IPS-18a (cell line): Measurements from ENCODE around the gene PRKCQ.
"Not testable (repeated sequence)": the region's sequence is repeated elsewhere in the genome, so short reads cannot be mapped to it uniquely, and the experiment has no call there.

Source experiments
- H3K27ac ChIP-seq: one replicate; pipeline ENCODE4 v1.5.1; 2013; ENCODE audit warnings: low read length
- H3K27me3 ChIP-seq: one replicate; pipeline ENCODE4 v1.6.1; 2013; ENCODE audit warnings: mild to moderate bottlenecking, low read length; ENCODE audit not compliant: control insufficient read depth, insufficient read depth
- H3K36me3 ChIP-seq: one replicate; pipeline ENCODE4 v1.6.1; 2013; ENCODE audit warnings: low read depth, low read length; ENCODE audit not compliant: control insufficient read depth
- H3K4me1 ChIP-seq: one replicate; pipeline ENCODE4 v1.6.1; 2013; ENCODE audit warnings: low read depth, low read length; ENCODE audit not compliant: control insufficient read depth
- H3K4me3 ChIP-seq: one replicate; pipeline ENCODE4 v1.5.1; 2013; ENCODE audit warnings: low read length
- H3K9ac ChIP-seq: one replicate; pipeline ENCODE4 v1.6.1; 2013; ENCODE audit warnings: mild to moderate bottlenecking, low read length, moderate library complexity
- H3K9me3 ChIP-seq: one replicate; pipeline ENCODE4 v1.6.1; 2013; ENCODE audit warnings: low read depth, low read length; ENCODE audit not compliant: control insufficient read depth

PRKCQ gene

DNA sequence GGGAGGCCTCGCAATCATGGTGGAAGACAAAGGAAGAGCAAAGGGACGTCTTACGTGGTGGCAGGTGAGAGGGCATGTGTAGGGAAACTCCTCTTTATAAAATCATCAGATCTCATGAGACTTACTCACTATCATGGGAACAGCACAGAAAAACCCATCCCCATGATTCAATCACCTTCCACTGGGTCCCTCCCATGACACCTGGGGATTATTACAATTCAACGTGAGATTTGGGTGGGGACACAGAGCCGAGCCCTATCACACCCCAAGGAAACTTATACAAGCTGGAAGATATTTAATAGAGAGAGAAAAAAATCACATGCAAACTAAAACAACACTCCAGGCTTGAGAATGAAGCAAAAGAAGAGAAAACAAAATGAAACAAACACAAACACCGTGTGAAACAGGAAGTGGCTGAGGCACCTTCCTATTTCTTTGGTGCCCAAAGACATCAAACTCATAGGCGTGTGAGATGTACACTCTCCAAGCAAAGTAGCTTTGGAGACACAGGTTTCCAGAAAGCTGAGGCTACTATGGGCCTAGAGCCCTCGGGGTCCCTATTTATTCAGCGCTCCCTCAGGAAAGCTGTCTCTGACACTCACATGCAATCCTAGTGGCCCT is 97.2 kb downstream of the PRKCQ start:
- H3K4me3 ChIP-seq, result no peak overlapping the region
- H3K9ac ChIP-seq, result no peak overlapping the region
- no peak overlapping the region for H3K27ac ChIP-seq
- H3K4me1 ChIP-seq, result no peaks in the 10 kb centered on the region
- H3K27me3 ChIP-seq, result no peaks in the 10 kb centered on the region
- H3K9me3 ChIP-seq, result no peaks in the 10 kb centered on the region
- H3K36me3 ChIP-seq, result peaks cover 8% of the 10 kb centered on the region

GRCh38 chr10:6478722-6479121 is 101.4 kb downstream of the PRKCQ start:
- Histone ChIP-seq H3K4me1 (no peaks in the 10 kb centered on the region), H3K27ac (no peak overlapping the region), H3K9me3 (no peaks in the 10 kb centered on the region), H3K9ac (no peak overlapping the region), H3K27me3 (no peaks in the 10 kb centered on the region), H3K4me3 (no peak overlapping the region), H3K36me3 (peaks cover 3% of the 10 kb centered on the region)

DNA sequence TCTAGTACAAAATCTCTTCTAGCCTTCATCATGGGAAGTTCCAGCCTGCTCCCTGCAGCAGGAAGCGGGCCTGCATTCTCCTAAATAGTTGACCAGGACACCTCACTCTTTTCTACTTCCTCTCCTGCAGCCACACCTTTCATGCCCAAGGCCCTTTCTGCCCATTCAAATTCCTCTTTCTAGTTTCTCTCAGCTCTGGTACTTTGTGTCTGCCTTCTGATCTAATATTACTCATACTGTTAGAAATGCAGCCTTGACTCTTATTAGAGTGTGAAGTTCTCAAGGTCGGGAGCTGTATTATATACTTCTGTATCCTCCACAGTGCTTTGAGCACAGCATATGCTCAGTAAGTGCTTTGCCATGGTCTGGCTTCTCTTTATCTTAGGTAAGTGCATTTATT is 103.1 kb downstream of the PRKCQ start:
- no peaks in the 10 kb centered on the region for H3K4me1 ChIP-seq
- no peak overlapping the region for H3K9ac ChIP-seq
- no peak overlapping the region for H3K4me3 ChIP-seq
- no peak overlapping the region for H3K27ac ChIP-seq
- H3K9me3 ChIP-seq, result no peaks in the 10 kb centered on the region
- no peaks in the 10 kb centered on the region for H3K27me3 ChIP-seq
- H3K36me3 ChIP-seq, result peaks cover 3% of the 10 kb centered on the region

DNA sequence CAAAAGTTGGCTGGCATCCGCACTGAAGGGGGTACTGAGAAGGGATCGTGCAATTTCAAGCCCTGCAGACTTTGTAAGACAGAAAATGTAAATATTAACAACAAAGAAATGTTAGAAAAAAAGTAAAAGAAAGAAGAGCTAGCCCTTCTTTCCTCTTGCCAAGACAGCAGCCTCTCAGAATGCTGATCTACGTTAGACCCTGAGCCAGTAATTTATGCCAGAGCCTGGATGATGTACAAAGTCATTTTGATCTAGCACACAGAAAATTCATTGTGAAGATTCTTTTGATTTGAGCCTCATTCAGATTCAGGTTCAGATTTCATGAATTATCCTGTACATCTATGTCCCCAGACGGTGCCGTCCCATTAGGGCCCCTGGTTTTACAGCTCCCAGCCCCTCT is 105.2 kb downstream of the PRKCQ start:
- H3K36me3 ChIP-seq, result peaks cover 3% of the 10 kb centered on the region
- H3K27me3 ChIP-seq, result no peaks in the 10 kb centered on the region
- H3K4me3 ChIP-seq, result no peak overlapping the region
- no peak overlapping the region for H3K27ac ChIP-seq
- H3K4me1 ChIP-seq, result no peaks in the 10 kb centered on the region
- H3K9ac ChIP-seq, result no peak overlapping the region
- H3K9me3 ChIP-seq, result no peaks in the 10 kb centered on the region

- no peak overlapping the region for H3K4me3 ChIP-seq
- H3K4me1 ChIP-seq, result no peaks in the 10 kb centered on the region
- H3K9me3 ChIP-seq, result no peaks in the 10 kb centered on the region
- no peaks in the 10 kb centered on the region for H3K27me3 ChIP-seq
- no peak overlapping the region for H3K27ac ChIP-seq
- H3K36me3 ChIP-seq, result peaks cover 3% of the 10 kb centered on the region
- H3K9ac ChIP-seq, result no peak overlapping the region
Observed at GRCh38 chr10:6473901-6474370, 106.1 kb downstream of the PRKCQ start.

- Histone ChIP-seq H3K9ac (no peak overlapping the region), H3K4me1 (no peaks in the 10 kb centered on the region), H3K27me3 (no peaks in the 10 kb centered on the region), H3K4me3 (no peak overlapping the region), H3K36me3 (peaks cover 3% of the 10 kb centered on the region), H3K9me3 (no peaks in the 10 kb centered on the region), H3K27ac (no peak overlapping the region)
Observed at GRCh38 chr10:6473430-6473829, 106.6 kb downstream of the PRKCQ start.

DNA sequence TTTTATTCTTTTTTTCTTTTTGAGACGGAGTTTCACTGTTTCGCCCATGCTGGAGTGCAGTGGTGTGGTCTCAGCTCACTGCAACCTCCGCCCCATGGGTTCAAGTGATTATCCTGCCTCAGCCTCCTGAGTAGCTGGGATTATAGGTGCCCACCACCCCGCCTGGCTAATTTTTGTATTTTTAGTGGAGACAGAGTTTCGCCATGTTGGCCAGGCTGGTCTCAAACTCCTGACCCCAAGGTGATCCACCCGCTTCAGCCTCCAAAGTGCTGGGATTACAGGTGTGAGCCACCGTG is 107.4 kb downstream of the PRKCQ start:
- not testable (repeated sequence) for H3K9me3 ChIP-seq, H3K27me3 ChIP-seq, H3K4me3 ChIP-seq, H3K36me3 ChIP-seq, H3K9ac ChIP-seq, H3K4me1 ChIP-seq, H3K27ac ChIP-seq

DNA sequence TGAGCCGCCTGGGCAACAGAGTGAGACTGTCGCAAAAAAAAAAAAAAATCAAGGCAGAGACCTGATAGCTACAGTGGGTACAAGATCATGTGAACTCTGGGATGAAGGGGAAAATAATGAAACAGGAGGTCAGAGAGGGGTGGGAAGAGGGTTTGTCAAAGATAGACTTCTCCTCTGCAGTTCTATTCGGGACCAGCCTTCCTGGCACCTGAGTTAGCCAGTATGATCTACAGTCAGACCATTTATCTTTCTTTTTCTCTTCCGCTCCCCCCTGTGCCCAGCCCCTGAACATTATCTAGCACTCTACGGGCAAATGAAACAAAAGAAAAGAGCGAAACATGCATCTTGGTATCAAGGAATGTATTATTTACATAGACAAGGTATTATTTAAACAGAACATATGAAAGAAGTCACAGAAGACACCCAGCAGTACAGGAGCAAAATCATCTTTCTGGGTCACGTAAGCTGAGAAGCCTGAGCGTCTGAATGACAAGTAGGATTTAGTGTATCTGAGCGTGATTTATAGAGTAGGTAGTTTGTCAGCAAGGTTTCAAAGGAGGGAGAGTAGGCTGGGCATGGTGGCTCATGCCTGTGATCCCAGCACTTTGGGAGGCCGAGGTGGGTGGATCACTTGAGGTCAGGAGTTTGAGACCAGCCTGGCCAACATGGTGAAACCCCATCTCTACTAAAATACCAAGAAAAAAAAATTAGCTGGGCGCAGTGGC is 109.0 kb downstream of the PRKCQ start:
- H3K27ac ChIP-seq, result no peak overlapping the region
- H3K9me3 ChIP-seq, result no peaks in the 10 kb centered on the region
- no peak overlapping the region for H3K4me3 ChIP-seq
- no peaks in the 10 kb centered on the region for H3K4me1 ChIP-seq
- no peaks in the 10 kb centered on the region for H3K36me3 ChIP-seq
- H3K9ac ChIP-seq, result no peak overlapping the region
- H3K27me3 ChIP-seq, result no peaks in the 10 kb centered on the region

DNA sequence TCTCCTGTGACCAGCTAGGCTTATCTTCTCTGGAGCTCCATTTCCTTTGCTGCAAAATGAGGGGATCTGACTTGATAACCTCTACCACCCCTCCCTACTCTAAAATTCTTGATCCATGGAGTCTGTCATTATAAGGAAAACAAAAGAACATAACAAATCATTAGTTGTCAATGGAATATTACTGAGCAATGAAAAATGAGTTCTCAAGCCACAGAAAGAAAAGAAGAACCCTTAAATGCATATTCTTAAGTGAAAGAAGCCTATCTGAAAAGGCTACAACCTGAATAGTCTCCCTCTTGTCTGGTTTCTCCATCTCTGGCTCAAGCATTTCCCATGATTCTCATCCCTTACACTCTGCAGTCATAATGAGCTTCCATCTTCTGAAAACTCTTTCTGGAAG is 110.4 kb downstream of the PRKCQ start:
- Histone ChIP-seq H3K4me3 (no peak overlapping the region), H3K4me1 (peaks cover 6% of the 10 kb centered on the region), H3K36me3 (no peaks in the 10 kb centered on the region), H3K9me3 (no peaks in the 10 kb centered on the region), H3K27me3 (no peaks in the 10 kb centered on the region), H3K9ac (no peak overlapping the region), H3K27ac (no peak overlapping the region)

GRCh38 chr10:6465854-6466601 is 114.0 kb downstream of the PRKCQ start:
- H3K36me3 ChIP-seq, result no peaks in the 10 kb centered on the region
- peaks cover 6% of the 10 kb centered on the region for H3K4me1 ChIP-seq
- no peaks in the 10 kb centered on the region for H3K27me3 ChIP-seq
- no peaks in the 10 kb centered on the region for H3K9me3 ChIP-seq
- H3K4me3 ChIP-seq, result no peak overlapping the region
- H3K9ac ChIP-seq, result no peak overlapping the region
- H3K27ac ChIP-seq, result no peak overlapping the region

- no peaks in the 10 kb centered on the region for H3K9me3 ChIP-seq
- no peak overlapping the region for H3K9ac ChIP-seq
- no peak overlapping the region for H3K27ac ChIP-seq
- no peaks in the 10 kb centered on the region for H3K36me3 ChIP-seq
- no peaks in the 10 kb centered on the region for H3K27me3 ChIP-seq
- H3K4me3 ChIP-seq, result no peak overlapping the region
- peaks cover 6% of the 10 kb centered on the region for H3K4me1 ChIP-seq
Observed at GRCh38 chr10:6465437-6465836, 114.6 kb downstream of the PRKCQ start.
